Duodenal mucosa (tissue), 2 donors: ENCODE data around the gene TTC14.
"Not testable (repeated sequence)": the region's sequence is repeated elsewhere in the genome, so short reads cannot be mapped to it uniquely, and the experiment has no call there.

Experiments
- H3K27ac ChIP-seq: one replicate; pipeline ENCODE4 v1.7.0; 2013; ENCODE audit warnings: low read depth, low read length
- H3K27me3 ChIP-seq, 2 donors: one replicate each; pipeline ENCODE4 v1.7.0; 2013; ENCODE audit warnings: low read length in 2 of 2, control low read depth in 1 of 2; ENCODE audit not compliant: insufficient read depth in 2 of 2, control insufficient read depth in 1 of 2
- H3K36me3 ChIP-seq, 2 donors: one replicate each; pipeline ENCODE4 v1.7.0; 2013; ENCODE audit warnings: low read length in 2 of 2, control low read depth in 1 of 2; ENCODE audit not compliant: insufficient read depth in 2 of 2, control insufficient read depth in 1 of 2
- H3K4me1 ChIP-seq, 2 donors: one replicate each; pipeline ENCODE4 v1.7.0; 2013; ENCODE audit warnings: low read length in 2 of 2, control low read depth in 1 of 2; ENCODE audit not compliant: insufficient read depth in 2 of 2, control insufficient read depth in 1 of 2
- H3K4me3 ChIP-seq, 2 donors: one replicate each; pipeline ENCODE4 v1.7.0; 2013; ENCODE audit warnings: low read length in 2 of 2, low read depth in 1 of 2
- H3K9ac ChIP-seq, 2 donors: one replicate each; pipeline ENCODE4 v1.7.0; 2013; ENCODE audit warnings: low read length in 2 of 2, low read depth in 1 of 2
- H3K9me3 ChIP-seq, 2 donors: one replicate each; pipeline ENCODE4 v1.7.0; 2013; ENCODE audit warnings: low read length in 2 of 2, control low read depth in 1 of 2; ENCODE audit not compliant: control insufficient read depth in 1 of 2

The TTC14 gene

GRCh38 chr3:180601688-180602666 is at the start of gene TTC14:
Gene TTC14 (plus strand): TSS chr3:180602163. CDS start chr3:180602262, 99 bp downstream.
- peaks cover 11 to 26% of the 10 kb centered on the region in 2 donors for H3K36me3 ChIP-seq
- H3K27me3 ChIP-seq: no peaks in the 10 kb centered on the region
- H3K9ac ChIP-seq: peak within 1 kb of the TSS; percentile 73 to 78
- peaks cover 12 to 13% of the 10 kb centered on the region in 2 donors for H3K4me1 ChIP-seq
- peak within 1 kb of the TSS; percentile 81 for H3K27ac ChIP-seq
- no peaks in the 10 kb centered on the region for H3K9me3 ChIP-seq
- H3K4me3 ChIP-seq: peak within 1 kb of the TSS; percentile 92 to 97

- H3K9me3 ChIP-seq: no peaks in the 10 kb centered on the region
- no peaks in the 10 kb centered on the region for H3K36me3 ChIP-seq
- H3K9ac ChIP-seq: no peak overlapping the region
- no peak overlapping the region for H3K4me3 ChIP-seq
- no peaks in the 10 kb centered on the region for H3K27me3 ChIP-seq
- no peak overlapping the region for H3K27ac ChIP-seq
- no peaks in the 10 kb centered on the region for H3K4me1 ChIP-seq
These were observed 38.6 kb upstream of the TTC14 start for GRCh38 chr3:180563406-180563805.

GRCh38 chr3:180564676-180565075 is 37.3 kb upstream of the TTC14 start:
- no peaks in the 10 kb centered on the region for H3K4me1 ChIP-seq
- H3K27ac ChIP-seq: no peak overlapping the region
- no peaks in the 10 kb centered on the region for H3K9me3 ChIP-seq
- H3K27me3 ChIP-seq: no peaks in the 10 kb centered on the region
- no peak overlapping the region for H3K4me3 ChIP-seq
- H3K9ac ChIP-seq: no peak overlapping the region
- no peaks in the 10 kb centered on the region for H3K36me3 ChIP-seq

- H3K36me3 ChIP-seq: no peaks in the 10 kb centered on the region
- no peaks in the 10 kb centered on the region for H3K27me3 ChIP-seq
- no peaks in the 10 kb centered on the region for H3K4me1 ChIP-seq
- H3K4me3 ChIP-seq: no peak overlapping the region
- no peak overlapping the region for H3K27ac ChIP-seq
- no peaks in the 10 kb centered on the region for H3K9me3 ChIP-seq
- no peak overlapping the region for H3K9ac ChIP-seq
These were observed 31.7 kb upstream of the TTC14 start for GRCh38 chr3:180570238-180570637.

- H3K9ac ChIP-seq: no peak overlapping the region
- H3K9me3 ChIP-seq: no peaks in the 10 kb centered on the region
- no peak overlapping the region for H3K4me3 ChIP-seq
- no peak overlapping the region for H3K27ac ChIP-seq
- H3K36me3 ChIP-seq: no peaks in the 10 kb centered on the region
- H3K4me1 ChIP-seq: no peaks in the 10 kb centered on the region
- H3K27me3 ChIP-seq: no peaks in the 10 kb centered on the region
These were observed 29.9 kb upstream of the TTC14 start for GRCh38 chr3:180571831-180572598.

GRCh38 chr3:180575571-180575970 is 26.4 kb upstream of the TTC14 start:
- Histone ChIP-seq H3K4me1 (no peaks in the 10 kb centered on the region), H3K27ac (no peak overlapping the region), H3K27me3 (no peaks in the 10 kb centered on the region), H3K9ac (no peak overlapping the region), H3K36me3 (no peaks in the 10 kb centered on the region), H3K9me3 (no peaks in the 10 kb centered on the region), H3K4me3 (no peak overlapping the region)

- Histone ChIP-seq H3K9ac (no peak overlapping the region), H3K9me3 (no peaks in the 10 kb centered on the region), H3K36me3 (no peaks in the 10 kb centered on the region), H3K4me1 (no peaks in the 10 kb centered on the region), H3K27ac (no peak overlapping the region), H3K27me3 (no peaks in the 10 kb centered on the region), H3K4me3 (no peak overlapping the region)
These were observed 21.0 kb upstream of the TTC14 start for GRCh38 chr3:180580934-180581333.

GRCh38 chr3:180590396-180590795 is 11.6 kb upstream of the TTC14 start:
- no peak overlapping the region for H3K4me3 ChIP-seq
- no peak overlapping the region for H3K9ac ChIP-seq
- H3K27ac ChIP-seq: no peak overlapping the region
- peaks cover 0 to 5% of the 10 kb centered on the region in 2 donors for H3K27me3 ChIP-seq
- no peaks in the 10 kb centered on the region for H3K36me3 ChIP-seq
- no peaks in the 10 kb centered on the region for H3K9me3 ChIP-seq
- H3K4me1 ChIP-seq: no peaks in the 10 kb centered on the region

- H3K4me3 ChIP-seq, H3K9ac ChIP-seq: not testable (repeated sequence)
- peaks cover 0 to 11% of the 10 kb centered on the region in 2 donors for H3K27me3 ChIP-seq
These were observed 8.3 kb upstream of the TTC14 start for GRCh38 chr3:180593631-180594030.

More at GRCh38 chr3:180593631-180594030, 8.3 kb upstream of the TTC14 start:
- not testable (repeated sequence) for H3K9me3 ChIP-seq, H3K4me1 ChIP-seq, H3K36me3 ChIP-seq, H3K27ac ChIP-seq
